RKO (cell line): ENCODE data around the gene FLNC.

ENCODE experiments used
- DNase-seq: peaks from one replicate; pipeline ENCODE4 v3.0.0-alpha.2; 2016; ENCODE audit warnings: low spot score

FLNC gene

DNA sequence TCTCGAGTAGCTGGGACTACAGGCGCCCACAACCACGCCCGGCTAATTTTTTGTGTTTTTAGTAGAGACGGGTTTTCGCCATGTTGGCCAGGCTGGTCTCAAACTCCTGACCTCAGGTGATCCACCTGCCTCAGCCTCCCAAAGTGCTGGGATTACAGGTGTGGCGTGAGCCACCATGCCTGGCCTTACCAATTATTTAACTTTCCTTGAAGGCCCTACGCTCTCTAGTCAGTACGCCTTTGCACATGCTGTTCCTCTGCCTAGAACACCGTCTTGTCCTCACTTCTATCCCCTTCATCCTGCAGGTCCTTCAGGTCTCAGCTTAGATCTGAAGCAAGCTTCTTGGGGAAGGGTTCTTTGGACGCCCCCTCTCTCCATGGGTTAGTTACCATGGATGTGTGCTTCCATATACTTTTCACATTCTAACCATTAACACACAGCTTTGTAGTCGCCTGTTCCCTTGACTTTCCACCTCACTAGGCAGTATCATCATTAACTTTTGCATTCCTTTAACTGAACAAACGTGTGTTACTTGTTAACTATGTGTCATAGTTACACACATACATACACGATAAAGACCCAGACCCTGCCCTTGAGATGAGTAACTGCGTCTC is 31.9 kb downstream of the FLNC start:
- no peak for DNase-seq

DNA sequence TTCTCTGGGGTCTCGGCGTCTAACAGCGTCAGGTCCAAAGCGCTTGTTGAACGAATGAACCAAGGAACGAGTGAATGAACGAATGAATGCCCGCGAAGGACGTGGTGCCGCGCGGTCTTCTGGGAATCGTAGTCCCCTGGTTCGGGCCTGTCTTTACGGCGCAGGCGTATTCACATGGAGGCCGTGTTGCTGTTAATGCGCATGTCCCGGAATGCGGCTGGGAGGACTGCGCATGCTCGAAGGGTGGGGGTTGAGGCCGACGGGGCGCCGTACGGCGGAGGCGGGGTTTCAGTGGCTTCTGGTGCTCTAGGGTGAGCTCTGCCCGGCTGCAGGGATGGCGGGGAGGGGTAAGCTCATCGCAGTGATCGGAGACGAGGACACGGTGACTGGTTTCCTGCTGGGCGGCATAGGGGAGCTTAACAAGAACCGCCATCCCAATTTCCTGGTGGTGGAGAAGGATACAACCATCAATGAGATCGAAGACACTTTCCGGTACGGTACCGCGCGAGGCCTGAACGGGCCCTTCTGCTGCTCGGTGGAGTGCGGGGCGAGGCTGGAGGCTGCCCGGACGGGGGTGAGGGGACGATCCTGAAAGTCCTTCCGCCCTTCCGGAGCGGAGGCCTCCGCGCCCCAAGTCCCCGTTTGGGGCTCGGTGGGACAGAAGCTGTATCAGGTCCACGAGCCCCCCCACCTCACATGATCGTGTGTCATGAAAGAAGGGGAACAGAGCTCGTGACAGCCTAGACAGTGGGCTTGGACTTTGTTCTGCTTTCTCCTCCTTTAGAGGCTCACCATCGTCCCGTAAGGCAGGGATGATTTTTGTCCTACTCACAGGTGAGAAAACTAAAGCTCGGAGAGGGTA is 32.6 kb downstream of the FLNC start, which contains the start of gene ATP6V1F:
Gene ATP6V1F, plus strand, starts transcription at position 286 of the 862 bp plus-strand sequence. Its CDS starts 49 bp downstream, at position 335.
- DNase-seq: peak; percentile 99

DNA sequence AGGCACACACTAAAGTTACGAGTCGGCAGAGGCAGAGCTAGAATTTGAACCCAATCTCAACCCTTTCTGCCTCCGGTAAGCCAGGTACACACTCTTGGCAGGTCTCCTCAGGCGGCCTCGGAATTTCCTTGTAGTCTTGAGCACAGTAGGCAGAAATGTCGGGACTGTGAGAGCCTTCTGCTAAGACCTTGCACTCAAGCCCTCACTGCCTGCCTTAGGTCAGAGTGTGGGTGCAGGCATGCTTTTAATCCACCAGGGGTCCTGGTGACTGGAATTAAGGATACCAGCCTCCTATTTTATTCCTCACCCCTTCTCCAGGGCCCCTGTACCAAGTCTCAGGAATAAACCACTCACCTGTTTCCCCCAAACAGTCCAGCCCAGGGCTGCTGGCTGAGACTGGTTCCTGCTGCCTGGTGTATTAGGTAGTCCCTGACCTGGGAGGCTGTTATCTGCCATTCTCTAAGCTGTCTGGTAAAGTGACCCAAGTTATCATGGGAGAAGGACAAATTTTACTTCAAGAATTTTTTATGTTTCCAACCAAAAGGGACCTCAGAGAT is 33.3 kb downstream of the FLNC start:
- DNase-seq: peak; percentile 92

DNA sequence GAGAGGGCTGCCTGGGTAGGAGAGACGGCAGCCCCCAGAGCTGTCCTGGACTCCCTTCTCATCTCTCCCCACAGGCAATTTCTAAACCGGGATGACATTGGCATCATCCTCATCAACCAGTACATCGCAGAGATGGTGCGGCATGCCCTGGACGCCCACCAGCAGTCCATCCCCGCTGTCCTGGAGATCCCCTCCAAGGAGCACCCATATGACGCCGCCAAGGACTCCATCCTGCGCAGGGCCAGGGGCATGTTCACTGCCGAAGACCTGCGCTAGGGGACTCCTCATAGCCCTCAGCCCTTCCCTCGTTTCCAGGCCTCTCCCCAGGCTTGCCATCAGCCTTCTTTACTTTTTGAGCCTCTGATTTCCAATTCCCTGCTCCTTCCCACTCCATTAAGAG is 35.1 kb downstream of the FLNC start:
- no peak for DNase-seq

DNA sequence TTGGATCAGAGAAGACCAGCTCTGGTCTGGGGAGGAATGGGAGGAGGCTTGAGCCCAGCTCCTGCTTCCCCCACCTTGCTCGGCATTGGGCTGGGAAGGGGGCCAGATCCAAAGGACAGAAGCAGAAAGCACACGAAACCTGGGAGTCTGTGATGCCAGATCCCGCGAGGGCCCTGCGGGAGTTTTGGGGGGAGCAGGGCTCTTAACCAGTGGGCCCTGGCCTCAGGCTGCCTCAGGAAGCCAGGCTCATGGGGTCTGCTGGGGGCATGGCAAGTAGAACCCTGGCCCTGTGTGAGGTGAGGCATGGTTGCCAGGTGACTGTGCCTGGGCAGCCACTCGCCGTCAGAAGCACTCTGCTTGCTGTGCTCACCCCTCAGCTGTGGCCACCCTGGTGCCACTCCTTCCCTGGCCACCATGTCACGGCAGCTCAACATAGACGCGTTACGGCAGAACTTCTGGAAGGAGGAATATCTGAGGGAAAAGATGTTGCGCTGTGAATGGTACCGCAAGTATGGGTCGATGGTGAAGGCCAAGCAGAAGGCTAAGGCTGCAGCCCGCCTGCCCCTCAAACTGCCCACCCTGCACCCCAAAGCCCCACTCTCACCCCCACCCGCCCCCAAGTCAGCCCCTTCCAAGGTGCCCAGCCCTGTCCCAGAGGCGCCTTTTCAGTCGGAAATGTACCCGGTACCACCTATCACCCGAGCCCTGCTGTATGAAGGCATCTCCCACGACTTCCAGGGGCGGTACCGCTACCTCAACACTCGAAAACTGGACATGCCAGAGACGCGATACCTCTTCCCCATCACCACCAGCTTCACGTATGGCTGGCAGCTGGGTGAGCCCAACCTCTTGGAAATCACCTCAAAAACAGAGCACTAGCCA is 36.0 kb downstream of the FLNC start:
- DNase-seq: no peak

DNA sequence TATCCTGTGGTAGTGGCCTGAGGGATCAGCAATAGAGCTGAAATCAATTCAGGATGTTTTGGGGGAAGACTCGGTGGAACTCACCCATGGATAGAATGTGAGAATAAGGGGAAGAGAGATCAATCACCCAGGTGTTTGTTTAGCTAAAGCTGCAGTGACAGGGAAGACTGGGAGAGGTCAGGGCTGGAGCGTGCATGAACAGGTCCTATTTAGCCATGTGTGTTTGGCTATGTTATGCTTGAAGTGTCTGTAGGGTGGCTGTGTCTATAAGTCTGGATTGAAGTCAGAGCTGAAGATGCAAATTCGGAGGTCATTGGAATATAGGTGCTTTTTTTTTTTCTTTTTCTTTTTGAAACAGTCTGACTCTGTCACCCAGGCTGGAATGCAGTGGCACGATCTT is 37.0 kb downstream of the FLNC start:
- no peak for DNase-seq

DNA sequence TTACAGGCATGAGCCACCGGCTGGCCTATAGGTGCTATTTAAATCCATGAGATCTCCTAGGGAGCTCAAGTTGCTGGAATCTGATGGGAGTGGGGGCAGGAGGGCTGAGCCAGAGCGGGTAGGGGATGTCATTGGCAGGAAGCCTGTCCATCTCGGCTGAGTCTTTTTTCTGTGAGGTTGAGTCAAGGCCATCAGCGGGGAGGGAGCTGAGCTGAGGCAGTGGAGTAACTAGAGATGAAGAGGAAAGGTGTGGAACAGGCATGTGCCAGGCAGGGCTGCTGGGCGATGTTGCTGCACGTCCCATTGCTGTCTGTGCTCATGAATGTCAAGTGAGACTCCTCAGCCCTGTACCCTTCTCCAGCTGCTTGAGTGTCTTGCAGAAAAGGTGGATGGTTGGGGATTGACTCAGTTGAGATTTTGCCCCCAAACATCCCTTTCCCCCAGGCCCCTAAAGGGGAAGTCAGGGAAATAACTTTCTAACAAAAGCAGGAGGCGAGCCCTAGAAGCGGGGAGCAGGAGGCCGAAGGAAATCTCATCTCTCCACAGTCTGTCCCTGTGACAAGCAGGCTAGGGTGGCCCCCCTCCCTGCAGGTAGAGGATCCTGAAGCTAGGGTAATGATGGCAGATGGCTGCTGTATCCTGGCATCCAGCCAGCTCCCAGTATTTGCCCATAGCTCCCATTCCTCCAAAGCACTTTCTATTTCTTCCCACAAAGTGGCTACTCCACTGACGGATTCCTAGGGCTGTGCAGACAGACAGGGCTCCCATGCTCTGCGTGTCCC is 37.8 kb downstream of the FLNC start:
- DNase-seq: no peak

DNA sequence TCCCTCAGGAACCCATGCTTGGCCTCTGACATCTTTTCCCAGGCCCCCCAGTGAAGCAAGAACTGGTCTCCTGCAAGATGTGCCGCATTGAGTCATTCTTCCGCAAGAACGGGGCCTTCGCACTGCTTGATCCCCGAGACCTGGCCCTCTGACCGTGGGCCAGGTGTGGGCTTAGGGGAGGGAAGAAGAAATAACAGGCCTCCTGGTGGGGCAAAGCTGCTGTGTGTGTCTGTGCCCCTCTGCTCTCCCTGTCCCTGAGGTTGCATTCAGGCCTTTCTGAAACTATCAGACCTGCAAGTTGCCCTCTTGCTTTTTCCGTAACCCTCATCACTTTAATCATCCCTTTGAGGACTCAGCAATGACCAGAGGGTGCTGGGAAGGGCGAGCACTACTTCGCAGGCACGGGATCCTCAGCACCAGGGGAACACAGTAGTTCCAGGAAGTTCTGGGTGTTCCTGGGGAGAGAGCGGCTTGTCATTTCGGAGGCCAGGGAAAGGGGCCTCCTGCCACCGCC is 38.5 kb downstream of the FLNC start:
- DNase-seq: no peak

DNA sequence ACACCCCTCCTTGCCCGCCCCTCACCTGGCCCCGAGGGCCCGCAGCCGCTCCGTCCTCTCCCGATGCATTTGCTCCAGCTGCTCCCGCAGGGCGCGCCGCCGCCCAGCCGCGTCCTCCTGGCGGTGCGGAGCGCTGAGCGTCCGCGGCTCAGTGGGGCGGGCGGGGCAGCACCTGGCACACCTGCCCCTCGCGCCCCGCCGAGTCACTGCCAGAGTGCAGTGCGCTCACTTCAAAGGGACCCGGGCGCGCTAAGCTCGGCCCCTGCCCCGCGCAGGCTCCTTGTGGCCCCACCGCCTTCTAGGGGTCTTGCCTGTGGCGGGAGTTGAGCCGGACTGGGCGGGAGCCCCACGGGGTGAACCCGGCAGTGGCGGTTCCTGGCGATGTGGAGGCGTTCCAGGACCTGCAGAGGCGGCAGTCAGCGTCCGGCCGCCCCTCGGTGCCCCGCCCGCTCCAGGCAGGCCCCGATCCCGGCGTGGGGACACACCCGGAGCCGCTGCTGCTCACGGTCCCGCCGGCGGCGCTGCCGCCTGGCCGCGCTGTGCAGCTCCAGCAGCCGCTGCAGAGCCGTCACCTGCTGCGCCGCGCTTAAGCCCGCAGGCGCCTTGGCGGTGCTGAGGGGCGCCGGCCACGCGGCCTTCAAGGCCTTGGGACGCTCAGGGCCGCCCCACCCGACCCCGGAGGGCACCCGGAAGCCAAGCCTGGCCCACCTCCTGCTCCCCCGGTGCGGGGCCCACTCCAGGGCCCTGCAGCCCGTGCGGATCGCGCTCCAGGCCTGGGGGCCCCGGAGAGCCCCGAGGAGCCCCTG is 39.1 kb downstream of the FLNC start:
- peak; percentile 59 for DNase-seq

DNA sequence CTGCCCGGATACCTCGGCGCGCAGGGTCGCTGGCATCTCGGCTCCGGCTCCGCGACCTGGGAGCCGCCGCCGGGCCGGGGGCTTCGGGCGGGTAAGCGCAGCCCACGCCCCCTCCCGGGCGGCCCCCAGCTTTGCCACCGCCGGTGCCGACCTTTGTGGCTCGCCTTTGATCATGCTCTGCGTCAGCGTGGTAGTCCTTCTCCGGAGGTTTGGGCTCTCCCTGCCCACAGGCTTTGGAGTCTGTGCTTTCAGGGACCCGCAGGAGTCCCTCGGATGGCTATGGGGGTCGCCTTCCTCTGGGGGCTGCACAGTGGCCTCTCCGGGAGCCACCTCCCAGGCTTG is 39.7 kb downstream of the FLNC start:
- DNase-seq: no peak

DNA sequence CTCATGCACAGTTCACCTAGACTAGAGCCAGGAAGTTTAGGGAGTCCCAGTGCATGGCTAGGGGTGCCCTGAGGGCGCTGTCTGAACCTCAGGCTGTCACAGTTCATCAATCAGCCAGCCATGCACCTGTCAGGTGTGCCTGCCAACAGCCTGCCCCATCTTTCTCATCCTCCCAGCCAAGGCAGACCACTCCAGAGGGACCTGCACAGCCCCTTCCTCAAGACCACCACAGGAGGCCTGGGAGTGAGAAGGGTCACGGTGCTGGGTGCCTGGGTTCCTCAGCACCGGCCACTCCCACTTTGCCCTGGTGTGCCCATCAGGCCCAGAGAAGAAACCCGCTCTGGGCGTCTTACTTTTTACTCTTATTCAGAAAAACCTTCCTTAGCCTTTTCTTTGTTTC is 40.8 kb downstream of the FLNC start:
- DNase-seq: no peak

DNA sequence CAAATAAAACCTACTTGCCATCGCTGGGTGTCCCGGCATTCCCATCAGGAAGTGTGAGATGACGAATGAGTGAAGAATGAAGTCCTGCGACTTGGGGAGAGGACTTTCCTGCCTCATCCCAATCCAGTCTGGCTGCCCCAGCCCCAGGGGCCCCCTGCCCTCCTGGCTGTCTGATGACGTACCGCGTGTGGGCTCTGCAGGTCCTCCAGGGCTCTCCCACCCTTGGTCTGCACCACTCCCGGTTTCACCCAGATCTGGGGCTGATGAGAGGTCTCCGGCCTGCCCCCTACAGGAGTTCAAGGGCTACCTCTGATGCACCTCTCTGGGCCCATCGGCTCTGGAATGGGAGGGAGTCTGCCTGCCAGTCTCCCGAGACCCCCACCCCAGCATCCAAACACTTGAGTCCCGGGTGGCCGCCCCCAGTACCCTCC is 42.2 kb downstream of the FLNC start:
- no peak for DNase-seq

DNA sequence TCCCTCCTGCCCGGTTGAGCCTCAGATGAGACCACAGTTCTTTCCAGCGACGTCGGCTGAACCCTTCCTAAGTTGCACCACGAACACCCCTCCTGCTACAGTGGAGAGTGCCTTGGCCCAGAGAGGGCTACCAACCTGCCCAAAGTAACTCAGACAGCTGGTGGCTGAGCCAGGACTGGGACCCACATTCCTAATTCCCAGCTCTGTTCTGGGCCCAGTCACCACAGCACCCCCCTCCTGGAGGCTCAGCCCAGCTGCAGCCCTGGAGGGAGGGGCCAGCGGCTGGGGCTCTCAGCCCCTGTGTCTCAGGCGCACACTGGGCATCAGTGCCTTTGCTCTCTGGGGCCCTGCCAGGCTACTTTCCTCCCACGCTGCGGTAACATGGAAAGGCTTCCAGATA is 43.0 kb downstream of the FLNC start:
- DNase-seq: no peak

DNA sequence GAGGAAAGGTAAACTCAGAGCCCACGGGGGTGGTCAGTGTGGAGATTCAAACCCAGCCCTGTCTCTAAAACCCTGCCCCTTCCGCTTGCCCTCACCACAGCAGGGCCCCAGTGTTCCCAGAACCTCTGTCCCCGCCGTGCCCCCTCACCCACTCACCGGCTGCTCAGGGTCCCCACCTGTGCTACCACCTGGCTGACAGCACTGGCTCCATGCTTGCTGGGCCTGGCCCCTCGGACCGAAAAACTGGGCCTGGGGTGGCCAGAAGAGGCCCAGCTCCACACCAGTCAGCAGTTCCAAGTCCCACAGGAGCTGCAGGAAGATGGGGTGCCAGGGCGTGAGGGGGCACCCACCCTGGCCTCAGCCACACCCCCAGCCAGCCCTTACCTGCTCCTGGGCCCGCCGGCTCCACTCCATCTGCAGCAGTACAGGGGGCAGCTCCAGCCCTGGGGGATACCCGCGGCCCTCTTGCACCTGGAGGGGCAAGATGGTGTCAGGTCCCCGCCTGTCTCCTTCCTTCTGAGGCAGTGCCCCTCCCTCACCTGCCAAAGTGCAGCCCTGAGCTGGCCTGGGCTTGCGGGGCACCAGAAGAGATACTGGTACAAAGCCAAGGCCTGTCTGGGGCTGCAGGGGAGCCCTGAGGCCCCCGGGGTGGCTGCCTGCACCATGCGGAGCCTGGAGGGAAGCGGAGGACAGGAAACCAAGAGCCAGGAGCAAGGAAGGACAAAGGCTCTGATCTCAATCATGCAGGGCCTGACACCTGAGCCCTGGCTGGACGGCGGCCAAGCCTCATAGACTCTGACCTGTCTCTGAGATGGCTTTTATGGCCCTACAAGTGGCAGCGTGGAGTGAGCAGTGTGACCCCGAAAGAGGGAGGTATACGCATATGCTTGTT is 44.2 kb downstream of the FLNC start:
- DNase-seq: no peak

DNA sequence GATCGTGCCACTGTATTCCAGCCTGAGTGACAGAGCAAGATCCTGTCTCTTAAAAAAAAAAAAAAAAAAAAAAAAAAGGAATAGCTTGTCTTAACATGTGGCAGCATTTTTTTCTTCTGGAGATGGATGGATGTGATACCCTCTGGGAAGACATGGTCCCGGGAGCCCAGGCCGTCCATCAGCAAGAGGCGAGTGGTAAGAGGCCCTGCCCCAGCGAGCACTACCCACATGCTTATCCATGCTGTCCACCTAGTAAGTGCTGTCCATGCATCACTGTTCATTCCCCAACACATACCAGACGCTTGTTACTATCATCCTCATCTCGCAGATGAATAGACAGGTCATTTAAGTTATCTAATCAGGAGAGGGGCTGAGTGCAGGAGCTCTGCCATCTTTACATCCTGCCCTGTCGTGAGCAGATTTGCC is 45.3 kb downstream of the FLNC start:
- no peak for DNase-seq

DNA sequence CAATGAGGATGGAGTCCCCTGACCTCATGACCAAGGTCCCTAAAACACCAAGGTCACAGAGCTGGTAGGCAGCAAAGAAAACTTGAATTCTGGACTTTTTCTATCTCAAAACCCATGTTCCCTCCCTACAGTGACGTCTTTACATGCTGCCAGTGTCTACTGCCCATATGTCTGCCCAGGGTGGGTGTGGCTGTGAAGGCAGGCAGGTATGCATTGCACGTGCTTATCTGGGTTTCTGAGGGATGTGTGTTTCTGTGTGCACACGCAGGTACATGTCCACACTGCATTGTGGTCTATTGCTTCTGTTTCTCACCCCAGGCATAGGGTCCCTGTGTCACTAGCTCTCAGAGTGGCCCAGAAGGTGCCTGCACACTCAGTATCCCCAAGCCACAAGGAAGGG is 45.9 kb downstream of the FLNC start:
- DNase-seq: no peak

DNA sequence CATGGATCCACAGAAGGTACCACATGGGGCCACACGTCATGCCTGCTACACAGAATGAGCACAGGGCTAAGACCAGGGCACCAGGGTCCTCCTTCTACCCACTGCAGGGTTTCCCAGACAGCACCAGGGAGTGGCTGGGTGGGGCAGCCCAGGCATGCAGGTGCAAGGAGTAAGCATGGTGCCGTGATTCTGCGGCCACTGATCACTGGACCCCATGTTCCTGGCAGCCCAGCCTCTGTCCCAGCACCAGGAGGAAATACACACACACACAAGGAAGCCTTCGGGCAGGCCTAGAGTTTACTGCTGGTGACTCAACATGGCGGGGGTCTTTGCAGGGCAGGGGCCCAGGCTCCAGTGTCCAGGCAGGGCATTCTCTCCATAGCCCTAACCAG is 46.4 kb downstream of the FLNC start:
- DNase-seq: no peak

DNA sequence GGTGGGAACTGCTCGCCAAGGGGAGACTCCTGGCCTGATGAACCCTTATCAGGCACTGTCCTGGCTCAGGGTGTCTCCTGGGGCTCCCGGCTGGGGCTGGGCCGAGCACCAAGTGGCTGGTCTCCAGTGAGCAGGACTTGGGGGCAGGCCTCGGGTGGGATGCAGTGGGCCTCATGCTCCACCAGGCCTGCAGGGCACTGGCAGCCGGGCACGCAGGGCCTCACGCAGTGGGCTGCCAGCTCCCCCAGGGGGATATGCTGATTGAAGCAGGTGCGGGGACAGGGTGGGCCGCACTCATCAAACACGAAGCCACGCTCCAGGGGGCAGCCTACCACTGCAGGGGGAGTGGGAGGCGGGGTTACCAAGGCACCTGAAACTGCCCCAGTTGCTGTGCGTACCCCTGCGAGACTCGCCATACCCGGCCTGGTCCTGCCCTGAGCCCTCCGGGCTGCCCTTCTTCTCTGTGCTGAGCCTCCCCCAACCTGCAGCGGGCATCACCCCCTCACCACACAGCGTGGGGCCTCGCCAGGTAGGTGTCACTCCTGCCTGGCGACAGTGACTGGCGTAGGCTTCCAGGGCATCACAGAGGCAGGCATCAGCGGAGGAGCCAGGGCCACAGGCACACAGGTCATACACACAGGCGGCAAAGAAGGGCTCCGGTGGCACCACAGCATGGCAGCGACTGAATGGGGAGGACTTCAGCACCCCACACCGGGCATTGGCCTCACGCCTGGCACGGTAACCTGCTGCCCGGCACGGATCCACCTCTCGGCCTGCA is 47.0 kb downstream of the FLNC start:
- no peak for DNase-seq

DNA sequence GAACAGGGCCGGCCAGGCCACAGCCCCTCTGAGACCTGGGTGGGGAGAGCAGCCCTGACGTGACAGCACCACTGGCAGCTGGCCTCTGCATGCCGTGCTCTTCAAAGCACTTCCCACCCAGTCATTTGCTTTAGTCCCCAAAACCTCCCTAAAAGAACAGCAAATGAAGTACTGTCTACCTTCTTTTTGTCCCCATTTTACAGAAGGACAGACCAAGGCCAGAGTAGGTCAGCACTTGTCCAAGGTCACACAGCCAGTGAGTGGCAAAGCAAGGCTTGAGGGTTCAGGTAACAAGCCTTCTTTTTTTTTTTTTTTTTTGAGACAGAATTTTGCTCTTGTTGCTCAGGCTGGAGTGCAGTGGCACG is 47.5 kb downstream of the FLNC start:
- DNase-seq: no peak
